Measurements from ENCODE around the gene TLL2. TPM values are rescaled to one million over a fixed set of nuclear protein-coding genes. Genes with fewer than 3 reads are reported as not detected.

Gene TLL2
- total RNA-seq, 2 experiments from 2014 or later, result 0.05 TPM; not detected in 1

DNA sequence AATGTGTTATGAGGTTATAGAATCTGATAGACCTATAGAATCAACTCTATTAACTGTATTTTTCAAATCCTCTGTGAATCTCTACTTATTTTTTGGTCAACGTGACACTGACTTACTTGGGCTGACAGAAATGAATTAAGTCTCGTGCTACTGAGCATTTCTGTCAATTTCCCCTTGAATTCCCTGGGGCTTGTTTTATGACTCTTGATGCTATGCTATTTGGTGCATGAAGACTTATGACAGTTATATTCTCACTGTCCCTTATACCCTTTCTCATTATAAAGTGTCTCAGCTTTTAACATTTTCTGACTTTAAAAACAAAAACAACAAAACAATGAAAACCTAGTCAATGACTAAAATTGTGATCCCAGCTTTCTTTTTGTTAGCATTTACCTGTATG is 86.4 kb downstream of the TLL2 start:
- CTCF ChIA-PET, result no interaction called here
- Mint-ChIP-seq H3K36me3 (no peaks in the 10 kb centered on the region), H3K9me3 (no peaks in the 10 kb centered on the region), H3K27ac (no peak overlapping the region), H3K27me3 (peaks cover 16% of the 10 kb centered on the region), H3K4me1 (ENCODE audit: low read depth) (no peaks in the 10 kb centered on the region), H3K4me3 (no peak overlapping the region)
- no peak for DNase-seq
- POLR2A ChIA-PET, result no interaction called here
- intact Hi-C loops (cut with micrococcal nuclease), result no loop called here

DNA sequence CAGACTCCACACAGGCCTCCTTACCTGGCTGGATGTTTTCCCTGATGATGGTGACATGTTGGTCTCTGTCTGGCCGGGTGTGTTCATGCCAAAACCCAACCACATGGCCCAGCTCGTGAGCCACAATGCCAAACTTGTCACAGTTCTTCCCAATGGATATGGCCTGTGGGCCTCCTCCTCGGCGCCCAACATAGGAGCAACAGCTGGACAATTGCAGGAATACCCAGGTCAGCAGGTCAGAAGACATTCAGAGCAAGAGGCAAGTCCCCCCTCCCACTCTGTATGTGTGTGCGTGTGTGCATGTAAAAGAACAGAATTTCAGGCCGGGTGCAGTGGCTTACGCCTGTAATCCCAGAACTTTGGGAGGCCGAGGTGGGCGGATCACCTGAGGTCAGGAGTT is 91.2 kb downstream of the TLL2 start:
- no peaks in the 10 kb centered on the region for H3K36me3 Mint-ChIP-seq
- ChIA-PET CTCF (interaction anchor here (0.6 to 0.7 kb wide), 2 partner anchors 501 to 1910 kb away, joined by 3 to 4 read pairs; no protein-coding TSS in a partner anchor), POLR2A (no interaction called here)
- peaks cover 6% of the 10 kb centered on the region for H3K27me3 Mint-ChIP-seq
- H3K4me1 Mint-ChIP-seq (ENCODE audit: low read depth), result no peaks in the 10 kb centered on the region
- intact Hi-C loops (cut with micrococcal nuclease), result no loop called here
- no peak overlapping the region for H3K4me3 Mint-ChIP-seq
- no peak for DNase-seq
- H3K27ac Mint-ChIP-seq, result no peak overlapping the region
- H3K9me3 Mint-ChIP-seq, result no peaks in the 10 kb centered on the region

DNA sequence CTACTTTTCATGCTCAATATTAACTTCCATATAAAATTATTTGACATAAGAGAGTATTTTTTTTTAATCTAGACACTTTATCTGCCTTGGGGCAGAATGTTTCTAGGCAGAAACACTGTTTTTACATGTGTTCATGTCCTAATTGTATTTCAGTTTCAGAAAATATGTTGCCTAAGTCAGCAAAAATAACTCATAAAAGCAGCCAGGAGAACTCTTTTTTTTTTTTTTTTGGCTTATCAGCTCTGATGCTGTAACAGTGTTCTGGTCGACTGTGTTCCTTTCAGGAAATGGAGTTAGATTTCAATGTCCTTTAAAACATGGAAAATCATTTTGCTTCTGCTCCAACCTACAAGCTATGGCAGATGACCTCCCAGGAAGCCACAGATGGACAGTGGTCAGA is 91.7 kb downstream of the TLL2 start:
- no peaks in the 10 kb centered on the region for H3K9me3 Mint-ChIP-seq
- peaks cover 2% of the 10 kb centered on the region for H3K27me3 Mint-ChIP-seq
- no peaks in the 10 kb centered on the region for H3K36me3 Mint-ChIP-seq

DNA sequence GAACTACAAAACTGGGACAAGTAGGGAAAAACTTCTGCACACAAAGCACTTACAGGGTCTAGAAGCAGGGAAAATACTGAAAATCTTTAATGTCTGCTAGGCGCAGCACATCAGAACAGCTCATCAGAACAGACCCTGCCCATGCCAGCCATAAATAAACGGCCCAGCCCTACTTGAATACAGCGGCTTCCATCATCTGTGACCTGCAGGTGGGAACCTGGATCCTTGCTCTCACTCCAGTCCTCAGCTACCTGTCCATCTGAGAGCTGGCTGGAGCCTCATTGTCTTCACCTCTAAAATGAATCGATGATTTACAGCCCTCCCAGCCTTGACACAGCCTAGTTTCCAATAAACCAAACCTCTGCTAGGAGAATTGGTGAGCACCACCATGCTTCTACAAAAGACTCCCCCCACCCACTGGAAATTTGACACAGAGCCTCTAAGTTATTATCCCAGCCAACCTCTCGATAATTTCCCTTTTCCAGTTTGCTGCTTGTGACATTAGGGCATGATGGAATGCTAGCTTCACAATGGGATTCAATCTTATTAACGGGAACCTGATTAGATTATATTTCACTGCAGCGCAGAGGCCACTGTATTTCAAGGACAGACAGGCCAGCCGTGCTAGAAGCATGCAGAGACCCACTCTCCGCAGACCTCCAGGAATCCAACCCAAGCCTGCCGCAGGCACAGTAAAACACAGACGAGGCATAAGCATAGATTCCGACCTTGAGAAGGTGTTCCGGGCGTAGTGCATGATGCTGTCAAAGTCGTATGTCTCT is 93.3 kb downstream of the TLL2 start:
- peaks cover 2% of the 10 kb centered on the region for H3K27me3 Mint-ChIP-seq
- no peaks in the 10 kb centered on the region for H3K9me3 Mint-ChIP-seq
- no peak overlapping the region for H3K4me3 Mint-ChIP-seq
- H3K4me1 Mint-ChIP-seq (ENCODE audit: low read depth), result no peaks in the 10 kb centered on the region
- POLR2A ChIA-PET, result no interaction called here
- no peak for DNase-seq
- CTCF ChIA-PET, result no interaction called here
- H3K36me3 Mint-ChIP-seq, result no peaks in the 10 kb centered on the region
- intact Hi-C loops (cut with micrococcal nuclease), result no loop called here
- no peak overlapping the region for H3K27ac Mint-ChIP-seq

More for the DNA sequence above, 91.7 kb downstream of the TLL2 start:
- Mint-ChIP-seq H3K4me1 (ENCODE audit: low read depth) (no peaks in the 10 kb centered on the region), H3K27ac (no peak overlapping the region), H3K4me3 (no peak overlapping the region)
- no peak for DNase-seq
- intact Hi-C loops (cut with micrococcal nuclease), result no loop called here
- POLR2A ChIA-PET, result no interaction called here
- CTCF ChIA-PET, result interaction anchor here (0.6 to 0.7 kb wide), 2 partner anchors 501 to 1911 kb away, joined by 3 to 4 read pairs; no protein-coding TSS in a partner anchor

DNA sequence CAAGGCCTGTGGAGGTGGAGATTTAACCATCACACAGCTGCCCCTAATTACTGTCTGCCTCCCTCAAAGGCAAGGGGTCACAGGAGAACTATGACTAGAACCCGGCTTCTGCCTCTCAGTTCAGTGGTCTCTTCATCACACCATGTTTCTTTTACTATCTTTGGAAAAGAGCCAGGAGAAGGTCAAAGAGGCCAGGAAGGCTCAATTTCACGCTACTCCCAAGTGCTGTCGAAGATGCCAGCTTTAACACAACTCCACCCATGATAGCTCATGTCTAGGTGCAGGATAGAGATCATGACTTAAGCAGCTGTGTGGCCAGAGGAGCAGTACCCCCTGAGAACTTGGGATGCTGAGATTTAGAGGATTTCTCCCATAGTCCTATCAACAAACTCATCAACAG is 94.4 kb downstream of the TLL2 start:
- DNase-seq, result no peak
- Mint-ChIP-seq H3K4me3 (no peak overlapping the region), H3K4me1 (ENCODE audit: low read depth) (no peaks in the 10 kb centered on the region), H3K27ac (no peak overlapping the region), H3K36me3 (no peaks in the 10 kb centered on the region), H3K9me3 (no peaks in the 10 kb centered on the region), H3K27me3 (peaks cover 2% of the 10 kb centered on the region)
- ChIA-PET CTCF (no interaction called here), POLR2A (no interaction called here)
- intact Hi-C loops (cut with micrococcal nuclease), result no loop called here

DNA sequence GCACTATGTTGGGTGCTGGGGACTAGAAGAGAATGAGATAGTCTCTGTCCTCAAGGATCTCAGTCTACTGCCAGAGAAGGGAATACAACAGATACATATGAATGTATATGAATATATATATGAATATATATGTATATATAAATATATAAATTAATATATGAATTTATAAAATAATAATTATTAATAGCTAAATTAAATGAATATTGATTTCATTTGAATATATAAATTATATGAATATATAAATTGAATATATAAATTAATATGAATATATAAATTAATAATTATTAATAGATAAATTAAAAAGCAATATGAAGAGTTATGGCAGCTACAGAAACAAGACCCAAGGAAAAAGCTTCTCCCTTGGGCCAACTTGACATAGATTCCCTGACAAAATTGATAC is 95.1 kb downstream of the TLL2 start:
- H3K36me3 Mint-ChIP-seq, result no peaks in the 10 kb centered on the region
- no peak overlapping the region for H3K4me3 Mint-ChIP-seq
- ChIA-PET POLR2A (no interaction called here), CTCF (no interaction called here)
- H3K4me1 Mint-ChIP-seq (ENCODE audit: low read depth), result no peaks in the 10 kb centered on the region
- no peak overlapping the region for H3K27ac Mint-ChIP-seq
- DNase-seq, result no peak
- intact Hi-C loops (cut with micrococcal nuclease), result no loop called here
- H3K9me3 Mint-ChIP-seq, result no peaks in the 10 kb centered on the region
- peaks cover 2% of the 10 kb centered on the region for H3K27me3 Mint-ChIP-seq

DNA sequence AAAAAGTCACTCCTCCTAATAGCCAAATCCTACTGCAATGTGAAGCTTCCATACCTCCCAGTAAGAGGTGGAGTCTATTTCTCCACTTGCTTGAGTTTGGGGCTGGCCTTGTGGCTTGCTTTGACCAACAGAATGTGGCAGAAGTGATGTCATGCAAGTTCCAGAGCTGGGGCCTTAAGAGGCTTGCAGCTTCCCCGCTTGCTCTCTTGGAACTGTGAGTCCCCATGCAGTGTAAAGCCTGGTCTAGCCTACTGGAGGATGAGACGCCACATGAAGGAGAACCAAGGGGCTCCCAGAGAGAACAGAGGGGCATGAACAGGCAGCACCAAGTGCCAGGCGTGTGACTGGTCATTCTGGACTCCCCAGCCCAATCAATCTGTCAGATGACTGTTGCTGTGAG is 96.3 kb downstream of the TLL2 start:
- Mint-ChIP-seq H3K4me3 (no peak overlapping the region), H3K4me1 (ENCODE audit: low read depth) (no peaks in the 10 kb centered on the region), H3K36me3 (no peaks in the 10 kb centered on the region), H3K27me3 (peaks cover 8% of the 10 kb centered on the region), H3K9me3 (no peaks in the 10 kb centered on the region), H3K27ac (no peak overlapping the region)
- ChIA-PET CTCF (interaction anchor here (0.6 kb wide), 1 partner anchor 188 kb away, joined by 4 read pairs; no protein-coding TSS in a partner anchor), POLR2A (no interaction called here)
- intact Hi-C loops (cut with micrococcal nuclease), result no loop called here
- DNase-seq, result no peak

DNA sequence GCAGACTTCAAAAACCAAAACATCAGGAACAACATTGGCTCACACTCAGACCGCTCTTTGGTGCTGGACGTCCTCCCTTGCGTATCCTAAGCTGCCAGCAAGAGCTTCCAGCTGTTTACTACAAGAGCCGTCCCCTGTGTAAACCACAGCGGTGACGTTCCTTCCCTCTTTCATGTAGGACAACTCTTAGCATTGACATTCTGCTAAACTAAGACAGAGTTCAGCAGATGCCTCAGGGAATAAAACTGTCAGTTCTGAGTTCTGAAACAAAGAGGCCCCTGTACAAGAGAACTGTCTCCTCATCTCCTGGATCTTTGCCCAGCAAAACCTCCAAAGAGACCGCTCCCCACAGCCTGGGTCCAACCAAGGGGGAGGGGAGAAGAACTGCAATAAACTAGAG is 97.1 kb downstream of the TLL2 start:
- H3K4me1 Mint-ChIP-seq (ENCODE audit: low read depth), result no peaks in the 10 kb centered on the region
- ChIA-PET POLR2A (interaction anchor here (0.5 kb wide), 1 partner anchor 8 kb away, joined by 3 read pairs; no protein-coding TSS in a partner anchor), CTCF (interaction anchor here (0.6 kb wide), 1 partner anchor 187 kb away, joined by 4 read pairs; no protein-coding TSS in a partner anchor)
- H3K27ac Mint-ChIP-seq, result no peak overlapping the region
- H3K36me3 Mint-ChIP-seq, result no peaks in the 10 kb centered on the region
- no peak for DNase-seq
- intact Hi-C loops (cut with micrococcal nuclease), result no loop called here
- no peak overlapping the region for H3K4me3 Mint-ChIP-seq
- no peaks in the 10 kb centered on the region for H3K9me3 Mint-ChIP-seq
- peaks cover 13% of the 10 kb centered on the region for H3K27me3 Mint-ChIP-seq

DNA sequence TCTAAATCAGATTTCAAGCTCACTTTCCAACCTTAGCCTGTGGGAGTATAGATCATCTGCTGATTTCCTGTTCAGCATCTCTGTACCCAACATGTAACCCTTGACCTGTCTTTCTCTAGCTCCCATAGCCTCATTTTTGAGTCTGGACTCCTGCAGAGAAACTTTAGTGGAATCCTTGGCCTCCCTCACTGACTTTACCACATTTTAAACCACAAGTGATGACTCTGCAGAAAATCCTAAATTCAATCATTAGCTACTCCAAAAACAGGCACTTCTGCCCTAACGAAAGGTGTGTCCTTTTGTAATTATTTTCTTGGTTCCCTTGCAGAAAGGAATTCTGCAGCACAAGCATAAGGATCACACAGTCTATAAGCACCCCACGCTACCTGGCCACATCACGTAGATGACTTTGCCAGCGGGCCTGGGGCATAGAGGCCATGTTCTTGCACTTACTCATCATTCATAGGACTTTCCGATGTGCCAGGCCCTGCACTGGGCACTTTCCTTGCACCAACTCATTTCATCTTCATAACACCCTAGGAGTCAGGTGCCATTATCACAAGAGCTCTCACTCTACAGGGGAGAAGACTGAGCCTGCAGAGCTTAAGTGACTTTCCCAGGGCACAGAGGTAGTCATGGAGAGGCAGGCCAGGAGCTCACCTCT is 97.7 kb downstream of the TLL2 start:
- intact Hi-C loops (cut with micrococcal nuclease), result no loop called here

DNA sequence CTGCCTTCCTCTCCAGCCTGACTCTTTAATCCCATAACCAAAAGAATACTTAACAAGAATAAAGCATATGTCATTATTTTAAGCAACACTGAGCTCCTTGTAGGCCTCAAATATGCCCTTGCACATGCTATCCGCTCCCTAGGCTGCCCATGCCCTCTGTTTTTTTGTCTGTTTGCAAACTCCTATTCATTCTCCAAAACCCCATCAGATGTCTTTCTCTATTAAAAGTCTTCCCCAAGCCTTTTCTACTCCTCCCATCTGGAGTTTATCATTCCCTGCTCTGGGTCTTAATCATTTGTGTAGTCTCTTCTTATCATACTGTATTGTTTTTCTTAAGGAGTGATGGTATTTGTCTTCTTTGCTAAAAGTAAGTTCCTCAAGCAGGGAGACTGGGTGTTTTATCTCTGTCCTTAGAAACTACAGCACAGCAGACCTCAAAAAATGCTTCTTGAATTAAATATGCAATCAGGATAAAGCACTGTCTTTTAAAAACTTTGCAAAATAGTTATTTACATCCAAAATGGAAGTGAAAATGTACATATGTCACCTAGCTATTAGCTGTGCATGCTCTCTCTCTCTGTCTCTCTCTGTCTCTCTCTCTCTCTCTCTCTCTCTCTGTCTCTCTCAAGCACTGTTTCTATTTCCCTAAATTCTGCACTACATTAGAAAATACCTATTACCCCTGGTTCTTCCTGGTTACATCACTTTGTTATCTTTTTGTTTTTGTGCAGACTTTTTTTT is 98.4 kb downstream of the TLL2 start:
- no peaks in the 10 kb centered on the region for H3K4me1 Mint-ChIP-seq (ENCODE audit: low read depth)
- CTCF ChIA-PET, result no interaction called here
- no peak overlapping the region for H3K27ac Mint-ChIP-seq
- H3K4me3 Mint-ChIP-seq, result no peak overlapping the region
- DNase-seq, result no peak
- peaks cover 15% of the 10 kb centered on the region for H3K27me3 Mint-ChIP-seq
- no peaks in the 10 kb centered on the region for H3K9me3 Mint-ChIP-seq
- intact Hi-C loops (cut with micrococcal nuclease), result no loop called here
- POLR2A ChIA-PET, result no interaction called here
- H3K36me3 Mint-ChIP-seq, result no peaks in the 10 kb centered on the region

More for the DNA sequence above, 97.7 kb downstream of the TLL2 start:
- H3K36me3 Mint-ChIP-seq, result no peaks in the 10 kb centered on the region
- H3K27ac Mint-ChIP-seq, result no peak overlapping the region
- no peak for DNase-seq
- no peaks in the 10 kb centered on the region for H3K4me1 Mint-ChIP-seq (ENCODE audit: low read depth)
- no peak overlapping the region for H3K4me3 Mint-ChIP-seq
- POLR2A ChIA-PET, result interaction anchor here (0.5 kb wide), 1 partner anchor 9 kb away, joined by 3 read pairs; no protein-coding TSS in a partner anchor
- no peaks in the 10 kb centered on the region for H3K9me3 Mint-ChIP-seq
- CTCF ChIA-PET, result no interaction called here
- peaks cover 15% of the 10 kb centered on the region for H3K27me3 Mint-ChIP-seq

DNA sequence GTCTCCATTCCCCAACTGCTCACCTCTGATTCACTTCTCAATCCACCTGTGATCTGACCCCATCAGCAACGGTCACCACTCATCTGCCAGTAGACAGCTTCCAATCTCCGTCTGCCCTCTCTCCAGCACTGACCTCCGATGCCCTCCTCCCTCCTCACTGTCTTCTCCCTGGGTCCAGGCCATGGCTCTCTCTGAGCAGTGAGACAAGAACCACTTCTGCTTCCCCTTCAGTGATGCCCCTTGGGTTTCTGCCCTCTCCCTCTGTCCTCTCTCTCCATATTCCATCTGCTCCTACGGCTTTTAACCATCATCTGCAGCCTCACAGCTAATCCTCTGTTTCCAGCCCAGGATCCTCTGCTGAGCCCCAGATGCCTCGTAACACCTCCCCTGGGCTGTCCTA is 99.4 kb downstream of the TLL2 start:
- Mint-ChIP-seq H3K27ac (no peak overlapping the region), H3K27me3 (peaks cover 15% of the 10 kb centered on the region), H3K4me3 (no peak overlapping the region), H3K9me3 (no peaks in the 10 kb centered on the region), H3K36me3 (no peaks in the 10 kb centered on the region), H3K4me1 (ENCODE audit: low read depth) (no peaks in the 10 kb centered on the region)
- ChIA-PET POLR2A (no interaction called here), CTCF (interaction anchor here (1.0 to 1.3 kb wide), 3 partner anchors 38 to 43 kb away, joined by 3 to 4 read pairs (median 3); no protein-coding TSS in a partner anchor)
- intact Hi-C loops (cut with micrococcal nuclease), result no loop called here
- no peak for DNase-seq

DNA sequence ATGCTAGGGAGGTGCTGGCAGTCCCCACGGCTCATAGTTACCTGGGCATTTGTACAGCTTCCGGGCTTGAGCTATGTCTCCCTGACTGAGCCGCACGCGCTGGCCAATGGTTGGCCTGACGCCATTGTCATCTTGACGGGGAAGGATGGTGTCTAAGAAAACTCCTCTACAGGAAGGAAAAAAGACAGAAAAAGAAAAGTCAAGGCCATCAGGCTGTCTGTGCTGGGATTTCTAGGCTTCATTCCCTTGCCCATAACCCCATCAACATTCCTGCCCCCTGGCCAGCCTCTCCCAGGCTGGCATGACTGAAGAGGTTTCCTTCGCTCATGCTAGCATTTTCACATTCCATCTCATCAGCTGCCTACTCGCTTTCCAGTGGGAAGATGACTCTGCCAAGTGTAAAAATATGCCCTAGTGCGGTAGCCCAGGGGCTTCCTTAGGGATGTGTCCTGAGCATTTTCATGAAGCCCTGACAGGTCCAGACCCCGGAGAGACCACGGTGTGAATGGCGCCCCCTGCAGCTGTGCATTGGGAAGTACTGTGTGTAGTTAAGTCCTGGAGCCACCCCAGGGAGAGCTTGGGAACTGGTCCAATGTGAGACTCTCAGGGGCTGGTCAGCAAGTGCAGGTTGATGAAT is 100.5 kb downstream of the TLL2 start:
- no peak overlapping the region for H3K27ac Mint-ChIP-seq
- CTCF ChIA-PET, result interaction anchor here (1.0 to 1.3 kb wide), 3 partner anchors 37 to 42 kb away, joined by 3 to 4 read pairs (median 3); no protein-coding TSS in a partner anchor
- H3K9me3 Mint-ChIP-seq, result no peaks in the 10 kb centered on the region

More for the DNA sequence above, 100.5 kb downstream of the TLL2 start:
- DNase-seq, result no peak
- no peaks in the 10 kb centered on the region for H3K36me3 Mint-ChIP-seq
- H3K27me3 Mint-ChIP-seq, result peaks cover 14% of the 10 kb centered on the region
- intact Hi-C loops (cut with micrococcal nuclease), result no loop called here
- no peaks in the 10 kb centered on the region for H3K4me1 Mint-ChIP-seq (ENCODE audit: low read depth)
- no peak overlapping the region for H3K4me3 Mint-ChIP-seq
- POLR2A ChIA-PET, result no interaction called here

Data from activated CD4-positive, alpha-beta memory T cell treated with anti-CD3 and anti-CD28 coated beads for 36 hours (primary cell).